HG03378 (cell line): Measurements from ENCODE around the gene PKD2L1.

Source experiments
- ATAC-seq: cut with Tn5 transposase; IDR thresholded peaks from one replicate; pipeline ENCODE4 v1.9.1; 2021; ENCODE audit warnings: mild to moderate bottlenecking, moderate library complexity; ENCODE audit not compliant: unreplicated experiment

The PKD2L1 gene

DNA sequence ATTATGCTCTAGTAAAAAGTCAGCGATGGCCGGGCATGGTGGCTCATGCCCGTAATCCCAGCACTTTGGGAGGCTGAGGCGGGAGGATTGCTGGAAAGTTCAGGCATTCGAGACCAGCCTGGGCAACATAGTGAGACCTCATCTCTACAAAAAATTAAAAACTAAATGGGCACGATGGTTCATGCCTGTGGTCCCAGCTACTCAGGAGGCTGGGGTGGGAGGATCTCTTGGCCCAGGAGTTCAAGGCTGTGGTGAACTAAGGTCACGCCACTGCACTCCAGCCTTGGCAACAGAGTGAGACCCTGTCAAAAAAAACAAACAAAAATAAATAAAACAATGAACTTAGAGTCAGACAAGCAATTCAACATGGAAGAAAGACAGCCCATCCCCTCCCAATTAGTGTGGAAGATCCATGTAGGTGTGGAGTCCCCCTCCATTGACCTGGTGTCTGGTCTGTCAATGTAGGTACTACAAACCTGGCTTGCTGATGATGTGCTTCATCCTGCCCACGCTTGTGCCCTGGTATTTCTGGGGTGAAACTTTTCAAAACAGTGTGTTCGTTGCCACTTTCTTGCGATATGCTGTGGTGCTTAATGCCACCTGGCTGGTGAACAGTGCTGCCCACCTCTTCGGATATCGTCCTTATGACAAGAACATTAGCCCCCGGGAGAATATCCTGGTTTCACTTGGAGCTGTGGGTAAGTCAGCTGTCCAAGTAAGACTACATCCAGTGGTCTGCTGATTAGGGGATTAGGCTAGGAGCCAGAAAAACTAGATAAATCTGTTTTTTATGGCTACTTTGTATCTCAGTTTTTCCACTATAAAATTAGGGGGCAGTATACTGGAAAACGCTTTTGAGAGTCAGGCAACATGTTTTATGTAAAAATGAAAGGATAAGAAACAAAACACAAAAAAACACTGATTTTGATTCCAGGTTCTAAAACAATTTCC is 26.3 kb upstream of the PKD2L1 start:
- no peak for ATAC-seq

DNA sequence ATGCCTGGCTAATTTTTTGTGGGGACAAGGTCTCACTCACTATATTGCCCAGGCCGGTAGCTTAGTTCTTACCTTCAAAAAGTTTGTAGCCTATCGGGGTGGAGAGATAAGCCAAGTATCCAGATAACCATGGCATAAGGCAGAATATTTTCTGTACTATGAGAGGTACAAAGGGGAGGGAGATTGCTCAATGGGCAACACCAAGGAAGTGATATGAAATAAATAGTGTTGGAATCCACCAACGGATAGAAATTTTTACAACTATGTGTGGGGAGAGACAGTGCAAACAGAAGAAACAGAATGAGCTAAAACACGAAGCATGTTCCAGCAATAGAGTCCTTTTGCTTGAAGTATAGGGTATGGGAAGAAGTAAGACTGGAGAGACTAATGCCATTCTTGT is 25.1 kb upstream of the PKD2L1 start:
- ATAC-seq = no peak

DNA sequence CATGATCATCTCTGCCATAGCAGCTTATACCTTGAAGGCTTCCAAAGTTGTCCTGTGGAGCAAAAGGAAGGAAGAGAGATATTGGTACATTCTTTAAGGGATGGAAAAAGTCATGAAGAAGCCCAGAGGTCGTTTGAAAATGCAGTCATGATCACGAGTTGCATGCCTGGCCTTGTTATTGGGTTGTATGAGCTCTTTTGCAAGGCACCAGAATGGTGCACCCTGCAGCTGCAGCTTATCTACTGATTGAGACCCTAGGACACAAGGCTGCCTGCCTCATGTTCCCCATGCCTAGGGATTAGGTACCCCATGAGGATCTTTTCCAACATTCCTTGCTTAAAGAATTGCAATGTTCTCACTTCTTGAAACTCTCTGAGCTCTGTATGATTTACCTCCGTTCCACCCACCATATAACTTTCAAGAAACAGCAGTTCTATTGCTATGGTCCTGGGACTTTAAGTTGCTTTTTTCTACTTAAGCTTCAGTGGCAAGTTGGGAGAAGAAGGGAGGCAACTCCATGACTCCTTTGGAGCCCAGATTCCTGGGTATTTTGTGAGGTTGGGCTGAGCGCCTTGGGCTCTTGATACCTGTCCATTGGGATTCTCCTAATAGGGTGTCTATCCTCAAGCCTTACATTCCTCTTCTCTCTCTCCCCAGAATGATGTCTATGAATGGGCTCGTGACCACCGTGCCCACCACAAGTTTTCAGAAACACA is 23.9 kb upstream of the PKD2L1 start:
- no peak for ATAC-seq

DNA sequence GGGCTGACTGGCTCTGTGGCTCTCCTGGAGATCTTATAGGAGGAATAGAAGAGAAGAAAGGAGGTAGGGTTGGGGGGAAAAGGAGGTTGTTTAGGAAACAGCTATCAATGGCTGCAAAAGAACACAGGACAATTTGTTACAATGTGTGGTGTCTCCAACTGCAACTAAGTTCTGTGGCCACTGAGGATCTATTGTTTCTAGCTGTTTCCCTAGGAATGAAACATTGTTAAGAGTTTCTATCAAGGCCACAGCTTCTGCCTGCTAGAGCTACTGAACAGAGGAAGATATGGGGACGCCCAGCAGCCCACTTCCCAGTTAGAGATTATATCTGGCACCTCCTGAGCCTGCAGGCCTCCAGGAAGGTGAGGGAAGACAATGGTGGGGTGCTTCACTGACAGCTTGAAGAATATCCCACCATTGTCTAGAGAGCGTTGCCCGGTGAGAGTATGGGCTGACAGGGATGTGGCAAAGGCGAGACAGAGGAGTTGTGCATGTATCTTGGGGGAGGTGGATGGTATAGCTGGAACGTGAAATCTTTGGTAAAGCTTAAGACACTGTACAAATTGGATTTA is 21.0 kb upstream of the PKD2L1 start:
- no peak for ATAC-seq

DNA sequence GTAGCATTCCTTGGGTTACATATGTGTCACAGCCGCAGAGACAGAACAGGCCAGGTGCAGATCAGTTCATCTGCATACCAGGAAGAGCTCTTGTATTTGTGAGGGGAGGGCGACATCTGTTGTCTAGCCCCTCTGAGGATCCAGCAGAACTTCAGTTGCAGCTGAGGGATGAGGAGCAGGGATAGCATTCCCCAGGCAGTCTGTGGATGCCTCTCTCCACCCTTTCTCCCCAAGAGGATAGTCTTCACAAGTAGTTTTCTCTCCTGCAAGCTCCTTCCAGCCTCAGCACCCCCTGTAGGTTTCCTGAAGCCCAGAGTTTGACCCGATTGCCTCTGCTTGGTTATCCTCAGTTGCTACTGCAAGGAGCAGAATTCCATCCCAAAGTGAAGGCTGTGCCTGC is 19.6 kb upstream of the PKD2L1 start:
- ATAC-seq = no peak

DNA sequence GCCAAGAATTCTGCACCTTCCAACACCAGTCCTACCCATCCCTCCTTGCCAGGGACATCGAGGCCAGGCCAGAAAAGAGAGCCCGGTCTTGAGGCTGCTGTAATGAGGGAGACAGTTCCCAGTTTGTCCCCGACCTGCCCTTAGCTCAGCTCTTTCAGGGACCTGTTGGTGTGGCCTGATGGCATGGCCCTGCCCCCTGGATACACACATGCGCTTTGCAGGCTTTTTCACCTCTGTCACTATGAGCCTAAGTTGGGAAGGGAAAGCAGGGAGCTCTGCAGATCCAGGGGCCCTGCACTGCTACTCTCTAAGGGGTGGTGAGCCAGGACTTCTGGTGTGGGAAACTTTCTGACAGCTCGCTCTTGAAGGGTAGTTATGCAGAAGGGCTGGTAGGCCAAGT is 19.1 kb upstream of the PKD2L1 start:
- ATAC-seq = no peak

DNA sequence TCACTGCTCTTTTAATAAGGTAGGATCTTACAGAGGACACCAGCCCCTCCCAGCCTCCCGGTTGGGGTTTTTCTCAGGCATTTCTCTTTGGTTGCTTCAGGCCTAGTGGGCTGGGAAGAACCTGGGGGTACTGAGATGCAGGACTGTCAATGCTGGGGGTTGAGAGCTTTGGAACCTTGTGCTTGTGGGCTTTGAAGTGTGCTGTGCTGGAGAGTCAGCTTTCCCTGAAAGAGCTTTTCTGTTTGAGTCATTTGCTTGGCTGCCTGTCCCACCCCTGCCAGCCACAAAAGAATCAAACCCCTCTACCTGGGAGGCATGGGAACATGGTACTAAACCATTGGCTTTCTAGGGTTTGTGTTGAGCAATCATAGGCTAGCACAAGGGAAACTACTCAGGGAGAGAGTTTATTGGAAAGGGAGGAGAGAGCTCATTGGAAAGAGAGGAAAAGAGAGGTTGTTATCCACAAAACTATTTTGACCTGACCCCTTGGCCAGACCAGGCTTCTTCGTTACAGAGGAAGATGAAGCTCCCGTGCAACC is 18.4 kb upstream of the PKD2L1 start:
- ATAC-seq = no peak

DNA sequence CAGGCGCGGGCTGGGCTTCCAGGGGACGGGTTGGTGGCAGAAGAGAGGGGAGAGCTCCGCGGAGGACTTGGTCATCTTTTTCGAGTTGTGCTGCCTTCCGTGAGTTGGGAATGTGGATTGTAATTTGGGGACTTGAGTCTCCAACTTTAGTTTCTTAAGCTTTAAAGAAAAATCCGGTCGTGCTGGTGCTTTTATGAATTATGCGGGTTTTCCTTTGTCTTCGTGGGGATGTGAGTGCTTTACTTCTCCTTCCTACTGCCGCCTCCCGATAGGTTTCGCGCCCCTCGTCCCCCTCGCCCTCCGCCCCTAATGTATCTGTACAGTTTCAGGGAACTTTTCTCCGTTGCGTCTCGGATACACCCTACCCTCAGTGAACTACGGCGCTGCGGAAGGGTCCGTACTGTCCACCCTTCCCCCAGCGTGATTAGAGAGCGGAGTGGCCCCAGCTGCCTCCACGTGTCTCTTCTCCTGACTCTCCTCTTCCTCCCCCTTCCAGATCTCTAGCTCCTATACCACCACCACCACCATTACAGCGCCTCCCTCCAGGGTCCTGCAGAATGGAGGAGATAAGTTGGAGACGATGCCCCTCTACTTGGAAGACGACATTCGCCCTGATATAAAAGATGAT is 17.7 kb upstream of the PKD2L1 start:
- no peak for ATAC-seq

DNA sequence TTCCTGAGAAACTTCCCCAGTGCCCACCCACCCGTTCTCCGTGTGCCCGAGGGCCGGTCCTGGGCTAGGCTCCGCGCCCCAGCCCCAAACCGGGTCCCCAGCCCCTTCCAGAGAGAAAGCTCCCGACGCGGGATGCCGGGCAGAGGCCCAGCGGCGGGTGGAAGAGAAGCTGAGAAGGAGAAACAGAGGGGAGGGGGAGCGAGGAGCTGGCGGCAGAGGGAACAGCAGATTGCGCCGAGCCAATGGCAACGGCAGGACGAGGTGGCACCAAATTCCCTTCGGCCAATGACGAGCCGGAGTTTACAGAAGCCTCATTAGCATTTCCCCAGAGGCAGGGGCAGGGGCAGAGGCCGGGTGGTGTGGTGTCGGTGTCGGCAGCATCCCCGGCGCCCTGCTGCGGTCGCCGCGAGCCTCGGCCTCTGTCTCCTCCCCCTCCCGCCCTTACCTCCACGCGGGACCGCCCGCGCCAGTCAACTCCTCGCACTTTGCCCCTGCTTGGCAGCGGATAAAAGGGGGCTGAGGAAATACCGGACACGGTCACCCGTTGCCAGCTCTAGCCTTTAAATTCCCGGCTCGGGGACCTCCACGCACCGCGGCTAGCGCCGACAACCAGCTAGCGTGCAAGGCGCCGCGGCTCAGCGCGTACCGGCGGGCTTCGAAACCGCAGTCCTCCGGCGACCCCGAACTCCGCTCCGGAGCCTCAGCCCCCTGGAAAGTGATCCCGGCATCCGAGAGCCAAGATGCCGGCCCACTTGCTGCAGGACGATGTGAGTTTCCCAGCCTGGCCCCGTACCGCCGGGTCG is 16.9 kb upstream of the PKD2L1 start, which contains the start of gene SCD:
Gene SCD (plus strand): TSS at position 469 of the 803 bp plus-strand sequence. CDS start 272 bp downstream, at position 741.
- ATAC-seq = peak; percentile 87

DNA sequence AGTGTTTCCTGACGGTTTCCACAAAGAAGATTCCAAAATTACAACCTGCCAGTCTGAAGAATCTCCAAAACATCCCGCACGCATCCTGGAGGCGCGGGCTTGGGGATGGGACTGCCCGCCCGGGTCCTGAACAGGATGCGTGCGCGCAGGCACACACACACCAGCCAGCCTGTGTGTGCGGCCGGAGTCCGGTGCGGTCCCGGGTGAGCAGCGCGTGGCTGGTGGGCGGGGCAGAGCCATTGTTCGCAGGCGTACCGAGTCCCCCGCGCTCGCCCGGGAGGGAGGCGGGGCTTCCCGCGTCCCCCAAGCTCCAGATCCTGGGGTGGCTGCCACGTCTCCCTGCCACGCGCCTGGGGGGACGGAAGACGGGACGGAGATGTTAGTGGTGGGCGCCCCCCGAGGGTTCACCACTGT is 16.3 kb upstream of the PKD2L1 start:
- ATAC-seq = peak; percentile 18

DNA sequence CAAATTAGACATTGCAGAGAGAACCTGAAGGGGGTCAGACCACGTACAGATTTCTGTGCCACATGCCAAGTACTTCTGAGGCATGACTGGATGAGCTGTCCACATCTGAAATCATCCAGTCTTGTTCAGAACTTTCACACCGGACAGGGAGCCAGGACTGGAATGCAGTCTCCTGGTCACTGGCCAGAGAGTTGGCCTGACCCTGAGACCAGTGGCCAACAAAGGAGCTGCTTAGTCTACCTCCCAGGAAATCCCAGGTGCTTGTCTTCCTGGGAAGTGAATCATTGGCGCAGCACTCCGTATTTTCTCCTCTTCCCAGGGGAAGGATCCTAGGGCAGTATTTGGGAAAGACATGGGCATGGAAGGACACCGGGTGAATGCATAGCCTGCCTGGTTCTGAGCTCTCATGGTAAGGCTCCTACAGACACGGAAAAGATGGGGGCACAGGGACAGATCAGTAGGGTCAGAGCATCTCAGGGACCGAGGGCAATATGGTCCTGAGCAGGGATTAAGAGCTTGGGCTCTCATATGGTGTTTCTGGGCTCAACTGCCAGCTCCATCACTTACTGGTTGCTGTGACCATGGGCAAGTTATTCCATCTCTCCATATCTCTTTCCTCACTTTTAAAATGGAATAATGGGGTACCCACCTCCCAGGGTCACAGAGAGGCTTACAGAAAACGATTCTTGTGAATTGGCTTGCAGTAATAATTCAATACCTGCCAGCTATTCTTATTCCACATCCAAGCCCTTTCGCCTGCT is 15.7 kb upstream of the PKD2L1 start:
- no peak for ATAC-seq

DNA sequence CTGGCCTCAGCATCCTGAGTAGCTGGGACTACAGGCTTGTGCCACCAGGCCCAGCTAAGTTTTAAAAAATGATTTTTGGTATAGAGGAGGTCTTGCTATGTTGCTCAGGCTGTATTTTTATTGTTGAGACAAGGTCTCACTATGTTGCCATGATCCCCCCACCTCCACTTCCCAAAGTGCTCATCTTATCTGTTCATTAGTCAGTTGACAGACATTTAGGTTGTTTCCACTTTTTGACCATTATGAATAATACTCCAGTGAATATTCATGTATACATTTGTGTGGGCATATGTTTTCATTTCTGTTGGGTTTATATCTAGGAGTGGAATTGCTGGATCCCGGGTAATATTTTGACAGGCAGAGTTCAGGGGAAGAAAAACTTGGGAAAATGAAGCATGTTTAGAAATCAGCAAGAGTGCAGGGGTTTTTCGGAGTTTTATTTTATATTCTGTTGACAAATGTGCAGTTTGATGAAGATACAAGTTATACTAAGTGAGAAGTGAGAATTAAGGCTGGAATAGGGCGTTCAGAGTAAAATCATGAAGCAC is 14.3 kb upstream of the PKD2L1 start:
- no peak for ATAC-seq

DNA sequence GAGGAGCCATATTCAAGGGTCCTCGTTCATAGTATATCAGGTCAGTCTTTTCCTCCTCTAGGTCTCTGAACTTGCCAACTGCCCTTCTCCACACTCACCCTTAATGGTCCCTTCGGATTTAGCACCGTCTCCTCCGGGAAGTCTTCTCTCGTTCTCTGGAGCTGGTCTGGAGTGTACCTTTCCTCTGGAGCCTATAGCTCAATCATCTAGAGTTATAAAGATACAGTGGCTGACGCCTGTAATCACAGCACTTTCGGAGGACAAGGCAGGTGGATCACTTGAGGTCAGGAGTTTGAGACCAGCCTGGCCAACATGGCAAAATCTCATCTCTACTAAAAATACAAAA is 12.6 kb upstream of the PKD2L1 start:
- no peak for ATAC-seq

DNA sequence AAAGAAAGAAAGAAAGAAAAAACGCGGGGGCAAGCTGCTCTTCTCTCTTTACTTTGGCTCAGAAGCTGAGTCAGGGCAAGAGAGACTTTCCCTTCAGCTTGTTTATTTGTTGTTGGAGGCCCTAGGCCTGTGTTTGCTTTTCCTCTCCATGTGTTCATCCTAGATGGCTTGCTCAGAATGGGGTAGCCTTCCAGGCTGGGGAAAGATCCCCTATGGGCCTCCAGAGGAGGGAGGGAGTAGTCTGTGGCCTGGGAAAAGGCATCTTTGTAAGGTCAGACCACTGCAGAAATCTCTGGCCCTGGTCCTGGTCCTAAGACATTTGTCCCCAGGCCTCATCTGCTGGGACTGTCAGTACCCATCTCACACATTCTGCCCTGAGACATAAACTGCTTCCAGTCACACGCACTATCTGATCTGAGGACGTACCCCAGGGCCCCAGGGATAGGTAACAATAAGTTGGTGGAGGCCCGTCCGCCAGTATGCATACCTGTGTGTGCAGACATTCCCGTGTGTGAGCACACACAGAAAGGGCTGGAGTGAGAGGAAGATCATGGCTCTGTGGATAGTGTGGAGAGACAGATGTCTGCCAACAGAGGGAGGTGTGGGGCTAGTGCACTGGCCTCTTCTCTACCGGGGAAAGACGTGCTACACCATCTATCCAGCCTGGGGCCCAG is 12.1 kb upstream of the PKD2L1 start:
- ATAC-seq = no peak

DNA sequence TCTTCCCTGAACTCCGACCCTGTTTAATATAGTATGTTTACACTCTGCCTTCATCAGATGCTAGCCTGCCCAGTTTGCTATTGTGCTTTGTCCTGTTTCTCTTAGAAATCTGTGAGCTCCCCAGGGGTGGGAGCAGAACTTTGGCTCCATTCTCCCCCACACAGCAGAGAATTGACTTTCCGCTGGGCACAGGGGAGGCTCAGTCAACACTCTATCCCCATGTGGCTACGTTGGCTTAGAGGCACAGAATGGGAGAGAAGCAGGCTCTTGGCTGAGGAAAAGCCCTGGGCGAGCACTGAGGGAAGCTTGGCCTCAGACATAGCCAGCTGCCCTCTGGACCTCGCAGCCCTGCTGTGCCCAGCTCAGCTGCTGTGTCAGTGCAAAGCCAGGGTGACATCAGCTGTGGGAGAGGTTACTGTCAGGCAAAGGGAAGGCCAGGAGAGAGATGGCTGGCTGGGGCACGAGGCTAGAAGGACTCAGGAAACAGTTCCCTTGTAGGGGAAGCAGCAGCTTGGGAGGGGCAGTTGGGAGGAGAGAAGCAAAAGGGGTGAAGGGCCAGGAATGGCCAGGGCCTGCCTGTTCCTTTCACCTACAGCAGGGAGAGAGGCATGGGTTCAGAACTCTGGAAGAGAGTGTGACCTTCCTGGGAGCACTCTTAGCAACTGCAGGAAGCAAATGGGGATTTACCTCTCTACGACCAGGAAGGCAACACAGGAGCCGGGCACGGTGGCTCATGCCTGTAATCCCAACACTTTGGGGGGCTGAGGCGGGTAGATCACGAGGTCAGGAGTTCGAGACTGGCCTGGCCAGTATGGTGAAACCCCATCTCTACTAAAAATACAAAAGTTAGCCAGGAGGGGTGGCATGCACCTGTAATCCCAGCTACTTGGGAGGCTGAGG is 11.2 kb upstream of the PKD2L1 start:
- ATAC-seq = no peak

DNA sequence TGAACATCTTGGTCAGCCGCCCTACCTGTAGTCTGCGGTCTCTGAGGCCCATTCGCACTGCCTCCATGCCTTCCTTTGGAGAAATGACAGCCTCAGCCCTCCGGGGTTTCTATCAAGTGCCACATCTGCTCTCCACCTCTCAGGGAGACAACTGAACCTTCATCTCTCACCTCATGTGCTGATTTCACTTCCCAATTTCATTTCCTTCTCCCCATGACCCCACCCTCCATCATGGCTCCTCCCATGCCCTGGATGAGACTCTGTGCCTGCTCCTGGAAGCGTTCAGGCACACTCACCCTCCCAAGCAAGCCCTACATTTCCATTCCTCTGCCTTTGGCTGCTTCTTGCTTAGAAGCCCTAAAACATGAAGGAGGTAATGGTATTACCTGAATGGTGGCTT is 9.2 kb upstream of the PKD2L1 start:
- ATAC-seq = no peak

DNA sequence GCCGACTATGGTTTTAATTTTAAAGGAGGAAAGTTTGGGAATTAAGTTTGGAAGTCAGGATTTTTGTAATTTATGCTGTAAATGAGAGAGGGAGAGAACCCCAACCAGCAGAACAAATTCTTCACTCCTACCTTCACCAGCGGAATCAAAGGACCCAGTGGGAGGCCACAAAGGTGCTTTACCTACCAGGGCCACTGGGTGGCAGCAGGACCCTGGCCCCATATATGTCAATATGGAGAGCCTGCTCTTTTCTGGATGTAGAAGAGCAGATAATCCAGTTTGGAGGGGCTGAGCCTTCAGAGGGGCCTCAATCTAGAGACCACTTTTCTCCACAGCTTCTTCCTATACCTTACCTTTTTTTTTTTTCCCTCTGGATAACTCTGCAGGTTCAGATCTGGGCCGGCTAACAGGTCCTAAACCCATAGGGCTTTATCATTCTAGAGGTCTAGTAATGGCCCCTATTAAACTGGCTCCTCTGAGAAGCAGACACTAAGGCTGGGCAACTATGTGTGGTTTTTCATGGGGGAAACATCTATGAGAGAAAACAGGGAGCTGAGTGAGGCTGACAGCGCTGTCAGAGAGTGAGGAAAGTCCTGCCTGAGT is 8.5 kb upstream of the PKD2L1 start:
- peak; percentile 46 for ATAC-seq
